Spleen (tissue), 11 donors: ENCODE results near the gene GPBP1. TPM values are rescaled to one million over a fixed set of nuclear protein-coding genes. Genes with fewer than 3 reads are reported as not detected.

Experiments
- DNase-seq: peaks from one replicate; pipeline ENCODE4 v3.0.0-alpha.2; 2020
- H3K27ac ChIP-seq, 8 donors: fragments of 200-600 bp; sonication (generic) in 7 of 8; 1 replicate in 4 of 8; 2 replicates in 4 of 8; pipeline versions ENCODE4 v1.5.0 to v1.8.0; 2016 to 2021; ENCODE audit warnings: inconsistent platforms in 4 of 8, mild to moderate bottlenecking in 4 of 8, moderate library complexity in 1 of 8
- H3K27me3 ChIP-seq, 7 donors: fragments of 200-600 bp; sonication (generic) in 6 of 7; replicated peaks in 1 of 7; 1 replicate in 4 of 7; 2 replicates in 3 of 7; pipeline versions ENCODE4 v1.5.0 to v1.8.0; 2016 to 2021; ENCODE audit warnings: inconsistent platforms in 3 of 7, mild to moderate bottlenecking in 1 of 7
- H3K36me3 ChIP-seq, 6 donors: fragments of 200-600 bp; sonication (generic) in 5 of 6; 1 replicate in 4 of 6; 2 replicates in 2 of 6; pipeline versions ENCODE4 v1.5.0 to v1.8.0; 2016 to 2021; ENCODE audit warnings: inconsistent platforms in 2 of 6
- H3K4me1 ChIP-seq, 6 donors: fragments of 200-600 bp; sonication (generic) in 5 of 6; 1 replicate in 3 of 6; 2 replicates in 3 of 6; pipeline versions ENCODE4 v1.5.0 to v1.8.0; 2016 to 2021; ENCODE audit warnings: inconsistent platforms in 3 of 6
- H3K4me3 ChIP-seq, 8 donors: fragments of 200-600 bp; sonication (generic) in 7 of 8; 1 replicate in 4 of 8; 2 replicates in 4 of 8; pipeline versions ENCODE4 v1.5.0 to v1.8.0; 2016 to 2021; ENCODE audit warnings: inconsistent platforms in 4 of 8, mild to moderate bottlenecking in 4 of 8, moderate library complexity in 2 of 8
- H3K9me3 ChIP-seq, 8 donors: fragments of 200-600 bp; sonication (generic) in 7 of 8; 1 replicate in 4 of 8; 2 replicates in 4 of 8; pipeline versions ENCODE4 v1.5.0 to v1.8.0; 2016 to 2021; ENCODE audit warnings: inconsistent platforms in 4 of 8
- POLR2A ChIP-seq, 3 donors: fragments of 450-650 bp; IDR thresholded peaks; one replicate each; pipeline ENCODE4 v1.5.1; 2017; ENCODE audit warnings: antibody characterized with exemption in 3 of 3, mild to moderate bottlenecking in 1 of 3
- POLR2AphosphoS5 ChIP-seq, 3 donors: sonication (generic); formaldehyde crosslinking; IDR thresholded peaks; one replicate each; pipeline ENCODE4 v1.5.1; 2017; ENCODE audit warnings: antibody characterized with exemption in 3 of 3
- WGBS, 5 donors: extraction: QIAGEN DNeasy Blood & Tissue Kit in 3 of 5; methylation state at CpG; one replicate each; pipeline versions ENCODE4 v1.1.5 to v1.1.7; 2013 to 2018; 5-methylcytosine and 5-hydroxymethylcytosine counted together
- intact Hi-C: fragments of 100-400 bp; cut with DNase I; formaldehyde crosslinking; loops from one replicate; pipeline ENCODE4 v1.15.0; 2023; ENCODE audit warnings: low total_unique reads
- polyA plus RNA-seq, 3 donors: library from polyadenylated mRNA; stranded (reverse); fragments of 200-250 nt; gene quantifications; one replicate each; pipeline ENCODE4 v1.2.1, GENCODE V29; 2013
- total RNA-seq, 7 donors: library from RNA; depleted of rRNA in 3 of 7; stranded (reverse); fragments of >200 nt in 3 of 7; fragmentation: NEBNext Ultra II Directional in 4 of 7; extraction: Animal tissue kit (Norgen Biotek cat#: 25700) in 4 of 7; gene quantifications; one replicate each; pipeline versions ENCODE4 v1.1.0 to v1.2.1, GENCODE V29; 2016 to 2021
- TF ChIP-seq, protein P1 (sequence below), 11 experiments: fragments of 200-600 bp in 7 of 11; fragments of 450-650 bp in 4 of 11; sonication (generic) in 4 of 11; IDR thresholded peaks in 8 of 11; conservative IDR thresholded peaks in 3 of 11; 1 replicate in 7 of 11; 2 replicates in 4 of 11; pipeline versions ENCODE4 v1.4.0 to v1.8.0; 2016 to 2021; ENCODE audit warnings: antibody characterized with exemption in 11 of 11, inconsistent platforms in 4 of 11, mild to moderate bottlenecking in 1 of 11
- donor health status: healthy with polysubstance abuse.
- donor health status: DM: no; HTN: no; CAD: no; lungs with moderate emphysema.
- donor health status: DM: no; HTN: no; CAD: no.
- donor health status: Bipolar disorder and iron deficiency.
- donor health status: healthy.
- donor health status: DM: no; HTN: no; CAD: no.
- donor health status: DM: yes; HTN: yes; CAD: no.

The GPBP1 gene
- total and polyA plus RNA-seq, 10 donors, result 58.0 to 118 (median 87.1) TPM

DNA sequence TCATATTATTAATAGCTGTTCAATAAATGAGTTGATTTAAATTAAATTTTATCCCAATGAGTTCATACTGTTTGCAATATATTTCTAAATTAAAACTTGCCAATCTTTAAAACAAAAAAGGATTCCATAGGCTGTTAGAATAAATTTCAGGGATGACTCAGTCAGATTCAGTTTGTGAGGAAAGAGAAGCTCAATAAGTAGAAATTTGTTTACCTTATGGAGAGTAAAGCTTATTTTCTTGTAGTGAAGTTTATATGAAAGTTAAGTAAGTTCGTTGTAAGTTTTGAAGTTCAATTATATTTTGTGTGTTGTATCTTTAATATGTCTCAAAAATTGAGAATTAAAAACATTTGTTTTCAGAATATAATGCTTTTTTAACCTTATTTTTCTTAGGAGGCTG is 29.0 kb downstream of the GPBP1 start:
- Histone ChIP-seq H3K9me3 (no peaks in the 10 kb centered on the region), H3K27me3 (no peaks in the 10 kb centered on the region), H3K27ac (no peak overlapping the region), H3K4me1 (peaks cover 17 to 100% (median 88%) of the 10 kb centered on the region in 6 donors), H3K4me3 (no peak overlapping the region), H3K36me3 (peaks cover 0 to 31% (median 1%) of the 10 kb centered on the region in 6 donors)
- no peak for TF ChIP-seq POLR2A (IDR thresholded peaks at IDR 0.05)
- TF ChIP-seq POLR2AphosphoS5 (IDR thresholded peaks at IDR 0.05), result no peak
- TF ChIP-seq, protein P1, sequence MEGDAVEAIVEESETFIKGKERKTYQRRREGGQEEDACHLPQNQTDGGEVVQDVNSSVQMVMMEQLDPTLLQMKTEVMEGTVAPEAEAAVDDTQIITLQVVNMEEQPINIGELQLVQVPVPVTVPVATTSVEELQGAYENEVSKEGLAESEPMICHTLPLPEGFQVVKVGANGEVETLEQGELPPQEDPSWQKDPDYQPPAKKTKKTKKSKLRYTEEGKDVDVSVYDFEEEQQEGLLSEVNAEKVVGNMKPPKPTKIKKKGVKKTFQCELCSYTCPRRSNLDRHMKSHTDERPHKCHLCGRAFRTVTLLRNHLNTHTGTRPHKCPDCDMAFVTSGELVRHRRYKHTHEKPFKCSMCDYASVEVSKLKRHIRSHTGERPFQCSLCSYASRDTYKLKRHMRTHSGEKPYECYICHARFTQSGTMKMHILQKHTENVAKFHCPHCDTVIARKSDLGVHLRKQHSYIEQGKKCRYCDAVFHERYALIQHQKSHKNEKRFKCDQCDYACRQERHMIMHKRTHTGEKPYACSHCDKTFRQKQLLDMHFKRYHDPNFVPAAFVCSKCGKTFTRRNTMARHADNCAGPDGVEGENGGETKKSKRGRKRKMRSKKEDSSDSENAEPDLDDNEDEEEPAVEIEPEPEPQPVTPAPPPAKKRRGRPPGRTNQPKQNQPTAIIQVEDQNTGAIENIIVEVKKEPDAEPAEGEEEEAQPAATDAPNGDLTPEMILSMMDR (IDR thresholded peaks at IDR 0.05 in 8 of 11, conservative IDR thresholded peaks at IDR 0.05 in 3 of 11), result no peak
- WGBS, 5 donors, result 88 to 92% (median 91%) methylated on average over 1 of the region's 1 CpG
- intact Hi-C loops, result no loop called here
- no peak for DNase-seq

- Histone ChIP-seq H3K27ac (peak overlapping the region in 1 of 8 donors; percentile 26), H3K27me3 (no peaks in the 10 kb centered on the region), H3K36me3 (peaks cover 0 to 19% (median 0%) of the 10 kb centered on the region in 6 donors), H3K4me1 (peaks cover 21 to 100% (median 81%) of the 10 kb centered on the region in 6 donors), H3K4me3 (no peak overlapping the region), H3K9me3 (no peaks in the 10 kb centered on the region)
- DNase-seq, result no peak
- 70 to 82% (median 72%) methylated on average over 7 of the region's 7 CpGs for WGBS, 5 donors
- intact Hi-C loops, result no loop called here
- TF ChIP-seq, protein P1 (IDR thresholded peaks at IDR 0.05 in 8 of 11, conservative IDR thresholded peaks at IDR 0.05 in 3 of 11), result no peak
- TF ChIP-seq POLR2AphosphoS5 (IDR thresholded peaks at IDR 0.05) (no peak), POLR2A (IDR thresholded peaks at IDR 0.05) (no peak)
Measured at GRCh38 chr5:57207007-57207653, 33.3 kb downstream of the GPBP1 start.

GRCh38 chr5:57207681-57208080 is 33.8 kb downstream of the GPBP1 start:
- no peak for DNase-seq
- Histone ChIP-seq H3K27me3 (no peaks in the 10 kb centered on the region), H3K36me3 (peaks cover 0 to 17% (median 0%) of the 10 kb centered on the region in 6 donors), H3K27ac (peak overlapping the region in 1 of 8 donors; percentile 26), H3K4me1 (peaks cover 21 to 100% (median 78%) of the 10 kb centered on the region in 6 donors), H3K4me3 (no peak overlapping the region), H3K9me3 (no peaks in the 10 kb centered on the region)
- TF ChIP-seq POLR2A (IDR thresholded peaks at IDR 0.05), result no peak
- no peak for TF ChIP-seq POLR2AphosphoS5 (IDR thresholded peaks at IDR 0.05)
- TF ChIP-seq, protein P1 (IDR thresholded peaks at IDR 0.05 in 8 of 11, conservative IDR thresholded peaks at IDR 0.05 in 3 of 11), result no peak
- intact Hi-C loops, result no loop called here
- 94 to 97% (median 96%) methylated on average over 7 of the region's 7 CpGs for WGBS, 5 donors

- TF ChIP-seq, protein P1 (IDR thresholded peaks at IDR 0.05 in 8 of 11, conservative IDR thresholded peaks at IDR 0.05 in 3 of 11), result no peak
- TF ChIP-seq POLR2AphosphoS5 (IDR thresholded peaks at IDR 0.05) (no peak), POLR2A (IDR thresholded peaks at IDR 0.05) (no peak)
- no peak for DNase-seq
- Histone ChIP-seq H3K4me3 (no peak overlapping the region), H3K9me3 (no peaks in the 10 kb centered on the region), H3K4me1 (peaks cover 16 to 94% (median 66%) of the 10 kb centered on the region in 6 donors), H3K27ac (peak overlapping the region in 1 of 8 donors; percentile 22), H3K27me3 (no peaks in the 10 kb centered on the region), H3K36me3 (peaks cover 0 to 32% (median 7%) of the 10 kb centered on the region in 6 donors)
- 38 to 52% (median 44%) methylated on average over 2 of the region's 2 CpGs for WGBS, 5 donors
- intact Hi-C loops, result no loop called here
Measured at GRCh38 chr5:57209316-57210040, 35.6 kb downstream of the GPBP1 start.
